Sigmoid colon (tissue), 4 donors: ENCODE data around the gene GDPD1.

Source experiments
- CTCF ChIP-seq, 4 experiments: fragments of 450-650 bp in 3 of 4; fragments of 200-600 bp in 1 of 4; IDR thresholded peaks; one replicate each; pipeline ENCODE4 v1.5.1; 2016 to 2019; ENCODE audit warnings: antibody characterized with exemption in 4 of 4, mild to moderate bottlenecking in 3 of 4, moderate library complexity in 2 of 4
- POLR2A ChIP-seq, 2 donors: fragments of 450-650 bp; IDR thresholded peaks; one replicate each; pipeline ENCODE4 v1.6.1; 2016; ENCODE audit warnings: antibody characterized with exemption in 2 of 2, mild to moderate bottlenecking in 2 of 2, moderate library complexity in 2 of 2
- POLR2AphosphoS5 ChIP-seq, 4 donors: sonication (generic); formaldehyde crosslinking; IDR thresholded peaks; one replicate each; pipeline ENCODE4 v1.6.1; 2017; ENCODE audit warnings: antibody characterized with exemption in 4 of 4

- TF ChIP-seq POLR2AphosphoS5 (IDR thresholded peaks at IDR 0.05), result no peak
- no peak for TF ChIP-seq CTCF (IDR thresholded peaks at IDR 0.05)
- no peak for TF ChIP-seq POLR2A (IDR thresholded peaks at IDR 0.05)
These were observed 71.8 kb downstream of the GDPD1 start for GRCh38 chr17:59292174-59292523.
